ENCODE results near the gene SLC8A1.

SLC8A1 gene

GRCh38 chr2:40348038-40348437 is 103.9 kb downstream of the SLC8A1 start:
- DNase-seq, result no peak

GRCh38 chr2:40346535-40347354 is 105.1 kb downstream of the SLC8A1 start:
- no peak for DNase-seq

GRCh38 chr2:40344364-40344763 is 107.5 kb downstream of the SLC8A1 start:
- no peak for DNase-seq

- no peak for DNase-seq
Observed at GRCh38 chr2:40343902-40344301, 108.0 kb downstream of the SLC8A1 start.

GRCh38 chr2:40341198-40341597 is 110.7 kb downstream of the SLC8A1 start:
- DNase-seq, result no peak

- DNase-seq, result no peak
Observed at GRCh38 chr2:40339026-40339425, 112.9 kb downstream of the SLC8A1 start.

GRCh38 chr2:40332191-40332826 is 119.6 kb downstream of the SLC8A1 start:
- no peak for DNase-seq

GRCh38 chr2:40330096-40330495 is 121.8 kb downstream of the SLC8A1 start:
- DNase-seq, result no peak

GRCh38 chr2:40329739-40330030 is 122.2 kb downstream of the SLC8A1 start:
- DNase-seq, result no peak

- DNase-seq, result no peak
Observed at GRCh38 chr2:40325116-40325515, 126.8 kb downstream of the SLC8A1 start.

GRCh38 chr2:40324656-40325055 is 127.2 kb downstream of the SLC8A1 start:
- DNase-seq, result no peak

GRCh38 chr2:40321822-40322221 is 130.1 kb downstream of the SLC8A1 start:
- no peak for DNase-seq

- no peak for DNase-seq
Observed at GRCh38 chr2:40321016-40321623, 130.8 kb downstream of the SLC8A1 start.

GRCh38 chr2:40318921-40319320 is 133.0 kb downstream of the SLC8A1 start:
- DNase-seq, result no peak

- DNase-seq, result no peak
Observed at GRCh38 chr2:40317761-40318160, 134.1 kb downstream of the SLC8A1 start.

GRCh38 chr2:40317046-40317445 is 134.8 kb downstream of the SLC8A1 start:
- DNase-seq, result no peak

- DNase-seq, result no peak
Observed at GRCh38 chr2:40316620-40317019, 135.3 kb downstream of the SLC8A1 start.

GRCh38 chr2:40315683-40316082 is 136.2 kb downstream of the SLC8A1 start:
- no peak for DNase-seq

GRCh38 chr2:40311026-40311425 is 140.9 kb downstream of the SLC8A1 start:
- DNase-seq, result no peak

GRCh38 chr2:40310303-40310702 is 141.6 kb downstream of the SLC8A1 start:
- DNase-seq, result no peak

GRCh38 chr2:40304340-40304739 is 147.6 kb downstream of the SLC8A1 start:
- DNase-seq, result no peak

GRCh38 chr2:40303746-40304145 is 148.1 kb downstream of the SLC8A1 start:
- no peak for DNase-seq

- DNase-seq, result no peak
Observed at GRCh38 chr2:40302751-40303325, 149.1 kb downstream of the SLC8A1 start.

- no peak for DNase-seq
Observed at GRCh38 chr2:40300391-40300790, 151.5 kb downstream of the SLC8A1 start.

All from stimulated activated CD4-positive, alpha-beta T cell treated with anti-CD3 and anti-CD28 coated beads, Interleukin-2, amount 100 ng/mL, for 48 hours (primary cell).